ENCODE measurements around the gene GPRASP3.

GPRASP3 gene

GRCh38 chrX:102765217-102765616, 44.7 kb downstream of the GPRASP3 start:
- Histone ChIP-seq H3K27me3 (ENCODE audit: control insufficient read depth, insufficient read depth, low read length) (0 out of 2 replicates have a peak, but pooled peaks cover 2% of the 10 kb centered on the region), H3K4me1 (ENCODE audit: control insufficient read depth, insufficient read depth, low read length) (0 out of 2 replicates have a peak, but pooled peaks cover 2% of the 10 kb centered on the region), H3K36me3 (ENCODE audit: control insufficient read depth, insufficient read depth, low read length) (no peaks in the 10 kb centered on the region), H3K9me3 (ENCODE audit: control insufficient read depth, insufficient read depth, low read length) (no peaks in the 10 kb centered on the region), H3K9ac (ENCODE audit: low read depth, low read length) (no peak overlapping the region), H3K27ac (ENCODE audit: low read depth, low read length) (no peak overlapping the region), H3K4me3 (ENCODE audit: low read depth, low read length) (no peak overlapping the region)

DNA sequence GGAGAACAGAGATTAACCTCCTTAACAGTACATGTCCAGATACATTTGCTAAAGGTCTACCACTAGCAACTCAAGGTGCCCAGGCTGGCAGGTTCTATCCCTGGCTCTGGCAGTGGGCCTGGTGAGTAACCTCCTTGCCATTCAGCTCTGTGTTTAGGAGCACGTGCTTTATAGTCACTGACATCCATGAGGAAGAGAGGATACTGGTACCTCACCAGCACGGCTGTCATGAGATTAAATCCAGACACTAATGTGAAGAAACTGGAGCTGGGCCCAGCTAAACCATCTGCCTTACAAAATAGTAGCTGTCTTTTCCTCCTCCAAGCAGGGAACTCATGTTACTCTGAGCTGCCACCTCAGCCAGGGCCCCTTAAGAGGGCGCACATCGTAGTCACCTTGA, 45.3 kb downstream of the GPRASP3 start:
- Histone ChIP-seq H3K9me3 (ENCODE audit: control insufficient read depth, insufficient read depth, low read length) (no peaks in the 10 kb centered on the region), H3K4me1 (ENCODE audit: control insufficient read depth, insufficient read depth, low read length) (0 out of 2 replicates have a peak, but pooled peaks cover 2% of the 10 kb centered on the region), H3K36me3 (ENCODE audit: control insufficient read depth, insufficient read depth, low read length) (no peaks in the 10 kb centered on the region), H3K27me3 (ENCODE audit: control insufficient read depth, insufficient read depth, low read length) (0 out of 2 replicates have a peak, but pooled peaks cover 2% of the 10 kb centered on the region), H3K9ac (ENCODE audit: low read depth, low read length) (no peak overlapping the region), H3K4me3 (ENCODE audit: low read depth, low read length) (no peak overlapping the region), H3K27ac (ENCODE audit: low read depth, low read length) (no peak overlapping the region)

GRCh38 chrX:102767287-102767686, 46.7 kb downstream of the GPRASP3 start:
- Histone ChIP-seq H3K36me3 (ENCODE audit: control insufficient read depth, insufficient read depth, low read length) (no peaks in the 10 kb centered on the region), H3K4me3 (ENCODE audit: low read depth, low read length) (no peak overlapping the region), H3K4me1 (ENCODE audit: control insufficient read depth, insufficient read depth, low read length) (0 out of 2 replicates have a peak, but pooled peaks cover 2% of the 10 kb centered on the region), H3K27me3 (ENCODE audit: control insufficient read depth, insufficient read depth, low read length) (0 out of 2 replicates have a peak, but pooled peaks cover 2% of the 10 kb centered on the region), H3K27ac (ENCODE audit: low read depth, low read length) (no peak overlapping the region), H3K9ac (ENCODE audit: low read depth, low read length) (no peak overlapping the region), H3K9me3 (ENCODE audit: control insufficient read depth, insufficient read depth, low read length) (no peaks in the 10 kb centered on the region)

- H3K4me1 ChIP-seq (ENCODE audit: control insufficient read depth, insufficient read depth, low read length) = 0 out of 2 replicates have a peak, but pooled peaks cover 2% of the 10 kb centered on the region
- H3K9me3 ChIP-seq (ENCODE audit: control insufficient read depth, insufficient read depth, low read length) = no peaks in the 10 kb centered on the region
- H3K27ac ChIP-seq (ENCODE audit: low read depth, low read length) = peak overlapping the region; percentile 71
- H3K27me3 ChIP-seq (ENCODE audit: control insufficient read depth, insufficient read depth, low read length) = 0 out of 2 replicates have a peak, but pooled peaks cover 2% of the 10 kb centered on the region
- peak overlapping the region; percentile 92 for H3K4me3 ChIP-seq (ENCODE audit: low read depth, low read length)
- no peaks in the 10 kb centered on the region for H3K36me3 ChIP-seq (ENCODE audit: control insufficient read depth, insufficient read depth, low read length)
- H3K9ac ChIP-seq (ENCODE audit: low read depth, low read length) = peak overlapping the region; percentile 98
Observed at GRCh38 chrX:102768987-102769761, 48.6 kb downstream of the GPRASP3 start.

All from HUES48 (cell line).